NCI-H2029 (cell line): ENCODE measurements around the gene FOXF1.

Experiments
- DNase-seq: peaks from one replicate; lab custom pipeline; 2025; lab: John Stamatoyannopoulos, UW

The FOXF1 gene

GRCh38 chr16:86492961-86493629, 17.2 kb upstream of the FOXF1 start:
- no peak for DNase-seq

DNA sequence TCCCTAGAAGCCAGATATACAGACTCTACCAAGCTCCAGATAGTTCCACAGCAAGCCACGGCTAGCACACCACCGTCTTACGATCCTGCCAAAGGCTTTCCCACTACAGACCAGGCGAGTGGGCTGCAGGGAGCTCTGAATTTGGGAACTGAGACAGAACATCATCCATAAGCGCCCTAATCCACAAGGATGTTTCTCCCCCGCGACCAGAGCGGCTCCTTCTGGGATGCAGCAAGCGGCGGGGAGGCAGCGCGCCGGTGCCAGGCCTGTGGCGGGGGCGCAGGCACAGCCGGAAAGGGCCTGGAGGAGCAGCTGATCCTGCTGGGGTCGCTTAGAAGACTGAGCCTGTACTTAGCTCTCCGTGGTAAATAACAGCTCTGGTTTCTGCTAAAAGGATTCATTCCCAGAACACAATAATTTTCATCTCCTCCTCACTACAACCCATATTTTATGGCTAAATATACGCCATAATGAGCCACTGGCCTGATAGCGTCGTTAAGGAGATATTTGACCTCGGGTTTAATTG, 16.2 kb upstream of the FOXF1 start:
- no peak for DNase-seq

- DNase-seq: no peak
Measured at GRCh38 chr16:86494565-86495356, 15.6 kb upstream of the FOXF1 start.

DNA sequence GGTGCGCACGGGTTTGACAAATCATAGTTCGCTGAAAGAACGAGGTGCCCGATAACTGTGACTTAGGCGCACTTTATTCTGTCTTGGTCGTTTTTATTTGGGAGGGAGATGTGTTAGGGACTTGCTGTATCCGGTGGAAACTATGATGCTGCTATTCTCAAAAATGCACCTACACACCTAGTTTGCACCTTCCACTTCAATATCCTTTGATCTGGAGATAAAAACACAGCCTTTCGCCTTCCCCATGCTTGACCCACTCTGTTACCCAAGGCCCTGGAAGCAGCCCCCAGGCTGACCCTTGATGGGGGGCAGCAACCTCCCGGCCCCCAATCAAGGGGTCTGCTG, 15.0 kb upstream of the FOXF1 start:
- no peak for DNase-seq

DNA sequence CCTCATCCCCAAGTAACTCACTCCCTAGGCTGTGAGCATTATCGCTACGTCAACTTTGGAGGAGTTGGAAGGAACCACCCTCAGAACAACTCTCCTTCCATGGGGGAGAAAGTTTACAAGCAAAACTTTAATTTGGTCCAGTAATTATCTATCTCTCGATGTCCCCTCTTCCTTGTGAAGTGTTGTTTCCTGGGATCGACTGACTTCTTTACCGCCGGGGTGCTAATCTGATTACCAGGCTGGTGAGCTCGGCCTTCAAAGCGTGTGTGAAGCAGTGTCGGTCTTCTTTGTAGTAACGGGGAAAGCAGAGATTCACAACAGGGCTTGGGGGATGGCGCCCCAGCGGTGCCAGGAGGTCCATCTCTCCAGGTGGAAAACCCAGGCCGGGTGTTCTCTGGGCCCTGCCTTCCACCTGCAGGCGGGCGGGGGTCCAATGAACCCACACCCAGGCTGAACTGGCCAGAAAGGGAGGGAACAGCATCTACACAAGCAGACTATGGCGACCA, 14.5 kb upstream of the FOXF1 start:
- no peak for DNase-seq

DNA sequence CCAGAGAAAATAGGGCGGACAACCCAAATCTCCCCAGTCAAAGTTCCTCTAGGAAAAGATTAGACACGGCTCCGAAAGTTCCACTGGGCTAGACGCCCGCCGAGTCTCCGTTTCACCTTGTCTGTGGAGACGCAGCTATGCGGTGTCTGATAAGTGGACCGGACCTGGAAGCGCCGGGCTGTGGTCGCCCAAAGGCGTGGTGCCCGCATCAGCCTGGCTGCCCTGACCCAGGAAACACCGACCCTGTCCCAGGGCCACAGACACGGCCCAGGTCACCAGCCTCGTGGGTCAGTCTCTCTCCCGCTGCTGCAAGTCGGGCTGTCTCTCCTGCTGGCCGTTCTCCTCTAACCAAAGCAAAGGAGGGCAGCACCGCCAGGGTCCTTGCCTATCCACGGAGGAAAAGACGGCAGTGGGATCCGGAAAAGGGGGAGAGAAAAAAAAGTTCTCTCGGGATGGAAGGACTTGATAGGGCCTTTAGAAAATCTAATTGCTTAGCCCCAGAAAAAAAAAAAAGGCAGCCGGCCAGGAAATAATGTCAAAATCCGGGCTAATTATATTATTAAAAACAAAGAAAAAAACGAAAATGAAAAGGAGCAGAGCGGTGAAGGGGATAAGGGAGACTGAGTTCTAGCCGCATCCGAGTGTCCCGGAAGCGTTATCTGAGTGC, 13.9 kb upstream of the FOXF1 start:
- no peak for DNase-seq

DNA sequence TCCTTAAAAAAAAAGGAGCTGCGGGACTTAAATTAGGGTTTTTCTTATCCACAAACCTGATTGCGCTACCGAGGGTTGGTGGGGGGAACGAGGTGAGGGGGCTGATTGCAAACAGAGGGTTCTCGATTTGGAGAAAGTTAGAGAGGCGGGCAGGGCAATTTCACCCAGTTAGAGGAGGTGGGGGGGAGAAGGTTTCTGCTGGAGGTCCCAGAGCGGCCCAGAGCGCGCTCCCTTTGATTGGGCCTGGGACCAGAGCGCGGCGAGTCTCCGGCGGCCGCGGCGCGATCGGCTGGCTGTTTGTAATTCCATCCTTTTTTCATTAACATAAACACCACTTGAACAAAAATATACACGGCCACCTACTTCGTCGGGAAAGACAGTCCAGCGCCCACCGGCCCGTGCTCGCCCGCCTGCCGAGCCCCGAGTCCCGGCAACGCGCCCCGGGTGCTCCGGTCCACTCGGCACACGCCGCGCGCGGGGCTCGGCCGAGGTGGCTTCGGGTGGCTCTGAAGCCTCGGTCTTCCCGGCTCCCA, 13.3 kb upstream of the FOXF1 start:
- DNase-seq: no peak

DNA sequence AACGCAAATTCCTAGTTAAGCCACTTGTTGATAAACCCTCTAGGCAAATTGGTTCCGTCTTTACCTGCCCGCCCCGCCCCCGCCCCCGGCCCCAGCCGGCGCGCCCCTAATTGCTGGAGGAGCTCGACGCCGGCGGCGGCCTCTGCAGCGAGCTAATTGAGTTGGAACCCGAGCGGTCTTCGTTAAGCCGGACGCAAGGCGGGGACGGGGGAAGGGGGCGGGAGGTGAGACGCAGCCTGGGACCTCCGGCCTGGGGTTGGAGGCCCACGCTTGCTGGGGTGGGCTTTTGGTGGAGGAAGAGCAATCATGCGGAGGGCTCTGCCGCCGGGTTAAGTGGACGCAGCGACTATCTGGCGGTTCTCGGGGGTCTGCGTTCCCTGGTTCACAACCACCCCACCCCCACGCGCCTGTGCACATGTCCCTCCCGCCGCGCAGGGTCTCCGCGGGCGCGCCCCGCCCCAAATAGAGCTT, 12.7 kb upstream of the FOXF1 start:
- DNase-seq: no peak

DNA sequence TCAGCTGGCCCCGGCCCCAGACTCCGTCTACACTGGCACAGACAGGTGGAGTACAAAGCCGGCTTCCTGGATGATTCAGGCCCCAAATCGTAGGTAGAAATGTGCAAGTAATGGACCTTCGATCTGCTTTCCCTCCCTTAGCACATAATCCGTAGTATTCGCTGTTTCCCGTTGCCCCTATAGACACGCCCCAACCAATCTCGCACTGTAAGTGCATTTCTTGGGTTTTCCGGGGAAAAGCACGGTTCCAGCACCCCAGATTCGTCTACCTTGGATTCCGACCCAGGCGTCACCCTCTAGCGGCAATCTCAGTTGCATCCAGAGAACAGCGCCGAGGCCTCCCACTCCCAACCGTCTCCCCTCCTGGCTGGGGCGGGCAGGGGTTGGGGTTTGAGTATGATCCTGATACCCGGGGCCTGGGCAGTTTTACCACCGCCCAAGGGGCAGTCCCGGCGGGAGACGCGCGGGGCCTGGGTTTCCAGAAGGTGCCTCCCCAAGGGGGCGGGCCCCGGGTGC, 12.1 kb upstream of the FOXF1 start:
- no peak for DNase-seq

DNA sequence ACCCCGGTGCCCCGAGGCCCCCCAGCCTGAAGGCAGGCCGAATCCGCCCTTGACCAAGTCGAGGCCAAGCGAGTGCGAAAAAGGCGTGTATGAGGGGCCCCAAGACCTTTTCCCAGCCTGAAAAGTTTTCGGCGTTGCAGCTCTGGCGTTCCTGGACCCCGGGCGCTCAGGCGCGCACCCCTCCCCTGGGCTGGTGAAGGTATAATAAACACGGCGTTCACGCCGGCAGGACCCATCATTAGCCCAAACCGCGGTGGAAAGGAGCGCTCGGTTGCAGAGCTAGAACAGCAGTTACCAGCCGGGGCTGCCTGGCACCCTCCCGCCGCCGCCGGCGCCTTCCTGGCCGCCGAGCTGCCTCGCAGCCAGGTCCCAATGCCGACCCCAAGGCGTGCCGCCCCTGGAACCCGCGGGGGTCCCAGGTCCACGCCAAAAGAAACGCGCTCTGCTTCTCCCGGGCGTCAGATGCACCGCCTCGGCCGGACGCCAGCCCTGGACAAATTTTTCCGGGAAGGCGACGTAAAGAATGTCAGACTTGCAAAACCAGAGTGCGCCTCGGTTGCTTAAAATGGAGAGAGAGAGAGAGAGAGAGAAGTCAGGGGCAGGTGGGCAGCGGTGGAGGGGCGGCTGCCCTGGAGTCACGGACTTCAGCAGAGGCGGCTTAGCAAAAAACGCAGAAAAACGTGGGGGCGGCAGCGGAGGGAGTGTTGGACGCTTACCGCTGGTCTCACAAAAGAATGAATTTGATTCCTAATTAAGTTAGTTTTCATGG, 11.5 kb upstream of the FOXF1 start:
- DNase-seq: no peak

- no peak for DNase-seq
Measured at GRCh38 chr16:86499440-86499786, 10.9 kb upstream of the FOXF1 start.

DNA sequence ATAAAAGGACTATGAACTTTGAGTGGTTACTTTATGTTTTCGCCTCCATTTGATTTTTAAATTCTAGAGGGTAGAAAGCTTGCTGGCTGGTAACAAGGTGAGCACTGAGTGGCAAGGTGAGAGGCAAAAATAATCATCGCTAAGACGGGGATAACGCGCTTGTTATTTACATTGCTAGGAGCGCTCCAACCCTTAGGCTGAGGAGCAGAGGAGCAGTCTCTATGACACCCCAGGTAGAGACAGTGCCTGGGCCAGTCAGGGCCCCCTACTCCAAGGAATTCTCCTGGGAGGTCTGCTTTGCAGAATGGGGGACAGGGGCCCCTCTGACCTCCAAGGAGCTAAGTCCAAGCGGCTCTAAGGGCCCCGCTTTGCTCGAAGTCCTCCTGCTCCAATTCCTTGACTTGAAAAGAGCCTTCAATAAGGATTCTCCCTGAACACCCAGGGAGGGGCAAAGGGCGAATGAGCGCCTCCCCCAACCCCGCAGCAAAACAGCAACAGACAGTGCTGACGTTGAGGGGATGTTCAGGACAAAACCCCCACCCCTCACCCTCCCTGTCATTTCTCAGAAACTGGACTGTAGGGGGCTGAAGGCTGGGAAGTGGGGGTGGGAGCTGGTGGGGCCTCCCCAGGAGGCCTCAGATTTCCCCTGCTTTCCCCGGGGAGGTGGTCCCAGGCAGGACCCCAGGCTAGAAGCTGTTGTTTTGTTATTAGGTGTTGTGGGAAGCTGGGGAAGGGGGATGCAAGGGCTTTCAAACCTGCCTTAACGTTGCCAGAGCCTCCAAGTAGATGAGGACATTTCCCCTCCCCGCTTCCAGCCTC, 10.2 kb upstream of the FOXF1 start:
- no peak for DNase-seq

DNA sequence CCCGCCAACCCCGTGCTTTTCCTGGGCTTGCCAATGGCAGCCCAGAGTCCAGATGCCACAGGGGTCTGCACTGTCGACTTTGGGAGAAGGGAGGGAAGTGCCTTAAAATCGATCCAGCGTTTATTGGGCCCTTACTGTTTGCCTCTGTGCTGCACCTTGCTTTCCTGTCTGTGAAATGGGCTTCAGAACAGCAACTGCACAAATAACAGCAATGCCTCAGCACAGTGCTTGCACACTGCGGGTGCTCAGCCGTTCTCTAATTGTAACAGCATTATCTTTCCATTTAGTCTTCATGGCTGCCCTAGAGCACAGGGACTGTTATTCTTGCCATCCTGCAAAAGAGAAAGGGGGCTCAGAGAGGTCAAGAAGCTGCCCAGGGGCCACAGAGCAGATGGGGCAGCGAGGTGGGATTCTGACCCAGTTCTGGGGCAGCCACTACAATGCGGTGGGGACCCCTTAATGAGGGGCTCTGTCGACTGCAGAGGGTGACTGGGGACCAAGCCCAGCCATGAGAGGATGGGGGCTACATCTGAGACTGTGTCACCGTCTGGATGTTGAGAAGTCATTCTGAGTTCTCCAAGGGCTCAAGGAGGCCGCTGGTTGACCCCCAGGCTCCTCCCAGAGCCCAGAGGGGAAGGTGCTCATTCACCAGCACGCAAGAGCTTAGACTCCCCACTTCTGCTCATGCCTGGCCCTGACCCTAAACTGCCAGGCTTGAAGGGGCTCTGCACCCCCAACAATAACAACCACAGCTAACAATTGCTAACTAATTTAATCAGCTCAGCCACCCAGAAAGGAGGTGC, 9.4 kb upstream of the FOXF1 start:
- DNase-seq: no peak

GRCh38 chr16:86501989-86502855, 8.1 kb upstream of the FOXF1 start:
- no peak for DNase-seq

- no peak for DNase-seq
Measured at GRCh38 chr16:86502856-86503748, 7.2 kb upstream of the FOXF1 start.

DNA sequence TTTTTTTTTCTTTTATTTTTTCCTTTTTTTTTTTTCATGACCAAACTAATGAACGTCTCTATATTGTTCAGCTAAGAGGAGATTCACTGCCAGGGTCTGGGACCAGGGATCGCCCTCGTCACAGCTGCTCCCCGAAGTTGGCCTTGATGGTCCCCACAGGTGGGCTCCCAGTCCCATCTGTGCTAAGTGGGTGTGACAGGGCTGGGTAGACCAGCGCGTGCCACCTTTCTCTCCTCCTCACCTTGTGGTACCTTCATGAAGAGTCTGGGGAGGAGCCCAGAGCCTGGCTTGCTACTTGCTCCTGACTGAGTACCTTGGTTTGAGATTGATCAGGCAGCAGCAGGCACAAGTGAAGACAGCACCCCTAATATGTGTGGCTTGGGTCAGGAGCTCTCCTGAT, 6.5 kb upstream of the FOXF1 start:
- DNase-seq: no peak

DNA sequence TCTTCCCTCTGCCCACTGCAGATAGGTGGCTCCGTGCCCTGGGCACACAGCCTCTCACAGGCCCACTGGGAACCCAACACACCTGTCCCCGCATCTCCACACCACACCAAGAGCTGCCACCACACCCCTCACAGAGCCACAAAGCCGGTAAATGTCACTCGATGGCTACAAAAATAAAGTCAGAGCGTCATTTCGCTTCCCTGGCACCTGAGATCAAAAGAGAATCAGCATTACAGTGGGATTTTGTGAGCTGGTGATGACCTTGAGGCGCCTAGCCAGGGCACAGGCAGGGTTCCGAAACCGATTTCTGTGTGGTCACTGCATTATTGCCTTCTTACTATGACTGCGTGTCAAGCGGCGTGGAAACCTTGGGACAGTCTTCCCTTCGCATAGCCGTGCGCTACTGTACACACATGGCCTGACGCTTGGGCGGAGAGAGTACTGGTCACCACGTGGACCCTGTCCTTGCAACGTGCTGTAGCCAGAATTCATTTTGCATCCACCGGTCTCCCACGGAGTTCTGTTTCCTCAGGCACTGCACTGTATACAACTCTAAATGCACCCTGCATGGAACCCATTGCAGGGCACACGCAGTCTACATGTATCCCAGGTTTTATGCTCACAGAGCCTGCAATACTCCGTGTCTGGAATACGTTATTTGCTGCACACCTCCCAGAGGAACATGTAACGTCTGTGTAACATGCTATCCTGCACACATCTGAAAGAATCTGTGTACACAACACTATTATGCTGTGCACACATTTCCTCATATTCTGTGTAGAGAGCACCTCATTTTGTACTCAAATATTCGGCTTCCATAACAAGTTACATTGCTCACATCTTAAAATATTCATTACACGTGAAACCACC, 5.8 kb upstream of the FOXF1 start:
- DNase-seq: no peak
